ENCODE data around the gene NCAPH2.

NCAPH2 gene

DNA sequence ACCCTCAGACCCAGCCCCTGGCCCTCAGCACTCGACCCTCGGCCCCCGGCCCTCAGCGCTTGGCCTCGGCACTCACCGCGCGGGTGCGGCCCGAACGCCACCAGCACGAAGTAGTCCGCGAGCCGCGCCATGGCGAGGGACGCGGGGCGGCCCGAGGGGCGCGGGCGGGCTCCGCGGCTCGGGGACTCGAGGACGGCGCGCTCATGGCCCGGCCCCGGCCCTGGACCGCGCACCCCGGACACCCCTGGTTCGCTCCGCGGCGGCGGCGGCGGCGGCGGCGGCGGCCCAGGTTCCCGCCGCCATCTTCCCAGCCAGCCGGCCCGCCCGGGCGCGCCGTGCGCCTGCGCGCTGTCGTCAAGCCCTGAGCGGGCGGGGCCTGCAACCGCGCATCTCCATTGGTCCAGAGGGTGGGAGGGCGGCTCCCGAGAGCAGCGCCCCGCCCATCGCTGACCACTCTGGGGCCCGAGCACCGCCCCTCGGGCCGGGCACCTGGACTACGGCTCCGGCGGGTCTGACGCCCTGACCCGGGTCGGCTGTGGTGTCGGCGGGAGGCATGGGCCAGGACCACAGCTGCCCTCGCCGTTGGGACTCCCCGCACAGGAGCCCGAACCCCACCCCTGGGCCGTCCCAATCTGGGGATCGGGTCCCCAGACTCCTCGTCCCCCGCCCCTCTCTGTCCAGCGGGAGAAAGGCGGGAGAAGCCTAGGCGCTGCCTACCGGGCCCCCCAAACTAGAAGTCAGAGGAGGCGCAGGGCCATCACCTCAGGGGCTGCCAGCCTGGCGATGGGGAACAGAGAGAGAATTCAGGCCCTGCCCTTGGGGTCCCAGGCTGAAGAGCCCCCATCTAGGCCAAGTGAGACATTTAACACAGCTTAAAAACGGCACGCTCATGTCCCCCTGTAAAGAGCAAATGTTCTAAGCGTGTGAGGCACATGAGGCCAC is 33.0 kb upstream of the NCAPH2 start, which contains the start of gene SBF1:
Gene SBF1 (minus strand): TSS at position 326 of the 942 bp plus-strand sequence. CDS start 195 bp downstream, at position 131.
- DNase-seq = peak; percentile 86

GRCh38 chr22:50475652-50476002 is 32.4 kb upstream of the NCAPH2 start:
- DNase-seq = no peak

- DNase-seq = no peak
Observed at GRCh38 chr22:50476868-50477267, 31.2 kb upstream of the NCAPH2 start.

DNA sequence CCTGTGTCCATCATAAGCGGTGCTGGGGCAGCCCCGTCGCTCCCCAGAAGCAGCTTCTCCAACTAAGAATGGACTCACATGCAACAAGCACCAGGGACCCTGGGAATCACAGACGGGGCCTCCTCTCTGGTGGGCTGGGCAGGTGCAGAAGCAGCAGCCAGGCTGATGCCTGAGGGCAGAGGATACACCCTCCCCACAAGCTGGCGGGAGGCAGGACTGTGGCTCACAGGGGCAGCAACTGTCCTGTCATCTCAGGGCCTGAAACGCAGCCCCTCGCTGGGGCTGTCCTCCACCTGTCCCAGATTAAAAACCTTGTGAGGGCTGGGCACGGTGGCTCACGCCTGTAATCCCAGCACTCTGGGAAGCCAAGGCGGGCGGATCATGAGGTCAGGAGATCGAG is 30.1 kb upstream of the NCAPH2 start:
- DNase-seq = no peak

- DNase-seq = no peak
Observed at GRCh38 chr22:50479721-50480120, 28.3 kb upstream of the NCAPH2 start.

DNA sequence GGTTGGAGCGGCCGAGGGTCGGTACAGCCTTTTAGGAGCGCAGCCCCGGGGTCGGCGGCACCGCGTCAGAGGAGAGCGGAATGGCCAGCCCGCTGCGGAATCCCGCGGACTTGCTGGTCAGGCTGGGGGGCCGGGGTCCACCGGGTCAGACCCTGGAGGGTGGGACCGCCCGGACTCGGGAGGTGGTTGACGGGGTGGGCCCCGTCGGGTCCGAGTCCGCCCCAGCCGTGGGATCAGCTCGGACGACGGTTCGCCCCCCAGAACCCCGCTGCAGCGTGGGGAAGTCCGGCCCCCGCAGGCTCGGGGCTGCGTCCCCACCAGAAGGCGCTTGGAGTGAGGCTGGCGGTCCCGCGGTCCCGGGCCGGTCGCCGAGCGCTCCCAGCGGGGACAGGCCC is 27.0 kb upstream of the NCAPH2 start:
- no peak for DNase-seq

GRCh38 chr22:50481440-50482106 is 26.5 kb upstream of the NCAPH2 start, which contains the start of gene ADM2:
Gene ADM2, plus strand, starts transcription at chr22:50481543. Its CDS starts 305 bp downstream, at chr22:50481848.
- DNase-seq = peak; percentile 41

DNA sequence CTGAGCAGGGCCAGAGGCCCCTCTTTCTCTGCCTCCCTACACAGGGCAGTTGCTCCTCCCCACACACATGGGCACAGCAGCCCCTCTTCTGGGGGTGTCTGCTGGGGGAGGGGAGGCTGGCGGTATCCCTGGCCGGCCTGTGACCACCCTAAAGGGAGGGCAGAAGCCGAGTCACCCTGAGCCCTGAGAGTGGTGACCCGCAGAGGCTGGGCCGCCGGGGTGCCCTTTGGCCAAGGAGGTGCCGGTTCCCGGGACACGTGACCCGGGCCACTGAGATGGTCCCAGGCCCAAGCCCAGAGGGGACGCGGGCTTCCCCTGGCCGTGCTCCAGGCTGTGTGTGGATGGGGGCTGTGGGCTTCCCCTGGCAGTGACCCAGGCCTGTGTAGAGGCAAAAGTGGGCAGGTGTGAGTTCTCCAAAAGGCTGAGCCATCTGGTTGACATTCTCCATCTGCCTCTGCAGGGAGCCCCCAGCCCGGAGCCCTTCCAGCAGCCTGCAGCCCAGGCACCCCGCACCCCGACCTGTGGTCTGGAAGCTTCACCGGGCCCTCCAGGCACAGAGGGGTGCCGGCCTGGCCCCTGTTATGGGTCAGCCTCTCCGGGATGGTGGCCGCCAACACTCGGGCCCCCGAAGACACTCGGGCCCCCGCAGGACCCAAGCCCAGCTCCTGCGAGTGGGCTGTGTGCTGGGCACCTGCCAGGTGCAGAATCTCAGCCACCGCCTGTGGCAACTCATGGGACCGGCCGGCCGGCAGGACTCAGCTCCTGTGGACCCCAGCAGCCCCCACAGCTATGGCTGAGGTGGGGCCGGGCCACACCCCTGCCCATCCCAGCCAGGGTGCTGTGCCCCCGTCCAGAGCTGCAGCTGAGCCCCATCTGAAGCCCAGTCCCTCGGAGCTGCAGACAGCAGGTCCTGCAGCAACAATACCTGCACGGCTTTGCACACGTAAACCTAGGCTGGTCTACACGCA is 25.6 kb upstream of the NCAPH2 start:
- no peak for DNase-seq

- no peak for DNase-seq
Observed at GRCh38 chr22:50483106-50483505, 24.9 kb upstream of the NCAPH2 start.

GRCh38 chr22:50483556-50483955 is 24.5 kb upstream of the NCAPH2 start:
- DNase-seq = no peak

DNA sequence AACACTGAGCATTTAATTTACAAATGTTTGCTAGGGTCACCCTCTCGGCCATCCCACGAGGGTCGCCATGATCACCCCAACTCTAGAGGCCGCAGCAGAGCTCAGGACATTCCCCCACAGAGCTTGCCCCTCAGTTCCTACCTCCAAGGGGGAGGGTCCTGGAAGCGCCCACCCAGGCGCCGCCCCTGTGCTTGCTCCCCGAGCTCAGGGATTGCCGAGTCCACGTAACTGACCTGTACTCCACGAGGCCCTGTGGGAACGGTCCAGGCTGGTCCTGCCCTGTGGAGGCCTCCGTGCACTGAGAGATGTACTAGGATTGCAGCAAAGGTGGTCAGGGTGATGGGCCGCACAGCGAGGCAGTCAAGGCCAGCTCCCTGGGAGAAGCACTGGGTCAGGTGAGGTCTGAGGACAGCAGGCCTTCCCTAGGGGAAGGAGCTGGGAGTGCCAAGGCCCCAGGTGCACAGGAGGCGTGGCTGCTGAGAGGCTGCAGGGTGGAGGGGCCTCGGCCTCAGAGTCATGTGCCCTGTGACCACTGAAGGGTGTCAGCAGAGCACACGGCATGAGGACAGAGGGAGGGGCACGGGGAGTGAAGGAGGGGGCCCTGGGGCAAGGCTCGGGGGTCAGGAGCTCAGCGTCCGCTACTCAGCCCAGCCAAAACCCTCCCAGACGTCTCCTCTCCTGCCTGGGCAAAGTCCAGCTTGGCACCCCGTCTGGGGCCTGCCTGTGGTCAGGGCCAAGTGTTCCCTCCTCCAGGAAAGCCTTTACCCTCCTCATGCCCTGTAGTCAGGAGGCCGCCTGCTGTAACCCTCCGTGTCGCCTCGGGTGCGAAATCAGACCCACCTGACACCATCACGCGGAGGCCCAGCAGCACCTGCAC is 23.8 kb upstream of the NCAPH2 start:
- no peak for DNase-seq

GRCh38 chr22:50485221-50486131 is 22.5 kb upstream of the NCAPH2 start:
- no peak for DNase-seq

- DNase-seq = no peak
Observed at GRCh38 chr22:50486561-50487289, 21.3 kb upstream of the NCAPH2 start, which contains the start of gene MIOX. Gene MIOX, plus strand, starts transcription at chr22:50486859. Its CDS starts 39 bp downstream, at chr22:50486898.

- DNase-seq = no peak
Observed at GRCh38 chr22:50487290-50488005, 20.6 kb upstream of the NCAPH2 start.

DNA sequence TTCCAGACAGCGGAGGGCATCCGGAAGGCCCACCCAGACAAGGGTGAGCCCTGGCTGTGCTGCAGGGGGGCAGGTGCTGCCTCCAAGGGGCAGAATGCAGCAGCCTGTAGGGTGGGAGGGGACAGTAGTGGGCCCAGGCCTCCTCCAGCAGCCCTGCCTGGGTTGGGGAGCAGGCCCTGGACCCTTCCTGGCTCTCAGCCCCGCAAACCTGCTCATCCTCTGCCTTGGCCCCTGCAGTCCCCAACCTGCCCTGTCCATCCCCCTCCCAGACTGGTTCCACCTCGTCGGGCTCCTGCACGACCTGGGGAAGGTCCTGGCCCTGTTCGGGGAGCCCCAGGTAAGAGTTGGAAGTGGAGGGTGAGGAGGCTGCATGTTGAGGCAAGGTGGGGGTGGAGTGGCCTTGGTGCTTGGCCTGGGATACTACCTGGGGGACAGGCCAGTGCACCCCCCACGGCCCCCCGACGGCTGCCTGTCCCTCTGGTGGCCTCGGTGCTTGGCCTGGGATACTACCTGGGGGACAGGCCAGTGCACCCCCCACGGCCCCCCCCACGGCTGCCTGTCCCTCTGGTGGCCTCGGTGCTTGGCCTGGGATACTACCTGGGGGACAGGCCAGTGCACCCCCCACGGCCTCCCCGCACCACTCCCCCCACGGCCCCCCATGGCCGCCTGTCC is 19.9 kb upstream of the NCAPH2 start:
- DNase-seq = no peak

- DNase-seq = no peak
Observed at GRCh38 chr22:50488886-50489285, 19.1 kb upstream of the NCAPH2 start.

- no peak for DNase-seq
Observed at GRCh38 chr22:50489363-50490243, 18.4 kb upstream of the NCAPH2 start.

All from fibroblast of skin of back (primary cell).